ENCODE results near the gene KIRREL1. TPM values are rescaled to one million over a fixed set of nuclear protein-coding genes. Genes with fewer than 3 reads are reported as not detected.
A peak's percentile ranks its signal among the peaks of the same experiment; 100 is the strongest.

The KIRREL1 gene
- total and polyA plus RNA-seq, 2 experiments from 2014 or later = 5.1 to 35.2 TPM

DNA sequence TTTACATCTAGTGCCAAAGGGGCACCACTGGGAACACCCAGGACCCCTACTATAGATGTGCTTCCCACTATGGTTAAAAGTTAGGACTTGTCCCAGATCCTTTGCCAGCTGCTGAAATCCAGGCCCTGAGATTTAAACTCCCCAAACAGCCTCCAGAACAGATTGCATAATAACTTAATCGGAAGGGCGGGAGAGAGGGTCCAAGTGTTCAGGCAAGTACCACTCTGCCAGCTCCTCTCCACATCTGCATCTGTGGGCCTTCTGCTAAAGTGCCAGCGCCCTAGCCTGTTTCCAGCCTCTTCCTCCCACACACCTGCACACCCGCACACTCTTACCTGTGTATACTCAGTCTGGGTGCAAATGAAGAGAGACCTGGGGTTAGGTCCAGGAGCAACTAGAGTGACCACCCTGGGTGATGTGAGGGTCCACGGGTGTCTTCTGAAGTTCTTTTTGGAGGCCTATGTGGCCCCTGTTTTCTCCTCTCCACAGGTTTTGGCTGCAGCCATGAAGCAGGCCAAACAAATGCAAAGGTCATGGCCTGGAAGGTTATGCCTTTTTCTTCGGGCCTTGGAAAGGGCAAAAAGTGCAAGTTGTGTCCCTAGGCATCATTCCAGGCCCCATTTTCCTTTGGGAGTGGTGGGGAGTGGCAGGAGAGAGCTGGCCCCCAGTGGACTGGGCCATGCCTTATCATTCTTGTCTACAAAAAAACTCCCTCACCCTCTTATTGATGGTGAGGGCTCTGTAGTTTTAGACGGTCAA is 29.3 kb downstream of the KIRREL1 start:
- peak overlapping the region; percentile 65; the same call in 1 of the 2 replicates for H3K27ac ChIP-seq (ENCODE audit: low read depth)
- H3K4me1 Mint-ChIP-seq = peaks cover 89% of the 10 kb centered on the region
- peaks cover 15% of the 10 kb centered on the region for H3K27me3 Mint-ChIP-seq (ENCODE audit: insufficient read depth, low read depth, poor library complexity)
- H3K4me3 Mint-ChIP-seq = no peak overlapping the region
- no peak overlapping the region for H3K4me3 ChIP-seq
- DNase-seq (ENCODE audit: low spot score) = no peak
- H4K20me1 ChIP-seq (replicated peaks; ENCODE audit: insufficient read depth) = no peaks in the 10 kb centered on the region
- H3F3A ChIP-seq (replicated peaks; ENCODE audit: low read depth) = no peaks in the 10 kb centered on the region
- no peak overlapping the region for H2AFZ ChIP-seq
- H3K4me1 ChIP-seq (ENCODE audit: insufficient read depth) = peaks cover 64% of the 10 kb centered on the region
- no peak for ATAC-seq
- no peak for TF ChIP-seq NANOG (IDR thresholded peaks at IDR 0.05; ENCODE audit: borderline replicate concordance)
- no peak for TF ChIP-seq JUNB (IDR thresholded peaks at IDR 0.05; ENCODE audit: unreplicated experiment)
- TF ChIP-seq, protein P1, sequence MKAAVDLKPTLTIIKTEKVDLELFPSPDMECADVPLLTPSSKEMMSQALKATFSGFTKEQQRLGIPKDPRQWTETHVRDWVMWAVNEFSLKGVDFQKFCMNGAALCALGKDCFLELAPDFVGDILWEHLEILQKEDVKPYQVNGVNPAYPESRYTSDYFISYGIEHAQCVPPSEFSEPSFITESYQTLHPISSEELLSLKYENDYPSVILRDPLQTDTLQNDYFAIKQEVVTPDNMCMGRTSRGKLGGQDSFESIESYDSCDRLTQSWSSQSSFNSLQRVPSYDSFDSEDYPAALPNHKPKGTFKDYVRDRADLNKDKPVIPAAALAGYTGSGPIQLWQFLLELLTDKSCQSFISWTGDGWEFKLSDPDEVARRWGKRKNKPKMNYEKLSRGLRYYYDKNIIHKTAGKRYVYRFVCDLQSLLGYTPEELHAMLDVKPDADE (IDR thresholded peaks at IDR 0.05) = no peak
- no peak for TF ChIP-seq STAT1 (IDR thresholded peaks at IDR 0.05; ENCODE audit: unreplicated experiment)
- TF ChIP-seq POLR2AphosphoS5 (IDR thresholded peaks at IDR 0.05; ENCODE audit: low read depth) = no peak
- TF ChIP-seq, protein P2, sequence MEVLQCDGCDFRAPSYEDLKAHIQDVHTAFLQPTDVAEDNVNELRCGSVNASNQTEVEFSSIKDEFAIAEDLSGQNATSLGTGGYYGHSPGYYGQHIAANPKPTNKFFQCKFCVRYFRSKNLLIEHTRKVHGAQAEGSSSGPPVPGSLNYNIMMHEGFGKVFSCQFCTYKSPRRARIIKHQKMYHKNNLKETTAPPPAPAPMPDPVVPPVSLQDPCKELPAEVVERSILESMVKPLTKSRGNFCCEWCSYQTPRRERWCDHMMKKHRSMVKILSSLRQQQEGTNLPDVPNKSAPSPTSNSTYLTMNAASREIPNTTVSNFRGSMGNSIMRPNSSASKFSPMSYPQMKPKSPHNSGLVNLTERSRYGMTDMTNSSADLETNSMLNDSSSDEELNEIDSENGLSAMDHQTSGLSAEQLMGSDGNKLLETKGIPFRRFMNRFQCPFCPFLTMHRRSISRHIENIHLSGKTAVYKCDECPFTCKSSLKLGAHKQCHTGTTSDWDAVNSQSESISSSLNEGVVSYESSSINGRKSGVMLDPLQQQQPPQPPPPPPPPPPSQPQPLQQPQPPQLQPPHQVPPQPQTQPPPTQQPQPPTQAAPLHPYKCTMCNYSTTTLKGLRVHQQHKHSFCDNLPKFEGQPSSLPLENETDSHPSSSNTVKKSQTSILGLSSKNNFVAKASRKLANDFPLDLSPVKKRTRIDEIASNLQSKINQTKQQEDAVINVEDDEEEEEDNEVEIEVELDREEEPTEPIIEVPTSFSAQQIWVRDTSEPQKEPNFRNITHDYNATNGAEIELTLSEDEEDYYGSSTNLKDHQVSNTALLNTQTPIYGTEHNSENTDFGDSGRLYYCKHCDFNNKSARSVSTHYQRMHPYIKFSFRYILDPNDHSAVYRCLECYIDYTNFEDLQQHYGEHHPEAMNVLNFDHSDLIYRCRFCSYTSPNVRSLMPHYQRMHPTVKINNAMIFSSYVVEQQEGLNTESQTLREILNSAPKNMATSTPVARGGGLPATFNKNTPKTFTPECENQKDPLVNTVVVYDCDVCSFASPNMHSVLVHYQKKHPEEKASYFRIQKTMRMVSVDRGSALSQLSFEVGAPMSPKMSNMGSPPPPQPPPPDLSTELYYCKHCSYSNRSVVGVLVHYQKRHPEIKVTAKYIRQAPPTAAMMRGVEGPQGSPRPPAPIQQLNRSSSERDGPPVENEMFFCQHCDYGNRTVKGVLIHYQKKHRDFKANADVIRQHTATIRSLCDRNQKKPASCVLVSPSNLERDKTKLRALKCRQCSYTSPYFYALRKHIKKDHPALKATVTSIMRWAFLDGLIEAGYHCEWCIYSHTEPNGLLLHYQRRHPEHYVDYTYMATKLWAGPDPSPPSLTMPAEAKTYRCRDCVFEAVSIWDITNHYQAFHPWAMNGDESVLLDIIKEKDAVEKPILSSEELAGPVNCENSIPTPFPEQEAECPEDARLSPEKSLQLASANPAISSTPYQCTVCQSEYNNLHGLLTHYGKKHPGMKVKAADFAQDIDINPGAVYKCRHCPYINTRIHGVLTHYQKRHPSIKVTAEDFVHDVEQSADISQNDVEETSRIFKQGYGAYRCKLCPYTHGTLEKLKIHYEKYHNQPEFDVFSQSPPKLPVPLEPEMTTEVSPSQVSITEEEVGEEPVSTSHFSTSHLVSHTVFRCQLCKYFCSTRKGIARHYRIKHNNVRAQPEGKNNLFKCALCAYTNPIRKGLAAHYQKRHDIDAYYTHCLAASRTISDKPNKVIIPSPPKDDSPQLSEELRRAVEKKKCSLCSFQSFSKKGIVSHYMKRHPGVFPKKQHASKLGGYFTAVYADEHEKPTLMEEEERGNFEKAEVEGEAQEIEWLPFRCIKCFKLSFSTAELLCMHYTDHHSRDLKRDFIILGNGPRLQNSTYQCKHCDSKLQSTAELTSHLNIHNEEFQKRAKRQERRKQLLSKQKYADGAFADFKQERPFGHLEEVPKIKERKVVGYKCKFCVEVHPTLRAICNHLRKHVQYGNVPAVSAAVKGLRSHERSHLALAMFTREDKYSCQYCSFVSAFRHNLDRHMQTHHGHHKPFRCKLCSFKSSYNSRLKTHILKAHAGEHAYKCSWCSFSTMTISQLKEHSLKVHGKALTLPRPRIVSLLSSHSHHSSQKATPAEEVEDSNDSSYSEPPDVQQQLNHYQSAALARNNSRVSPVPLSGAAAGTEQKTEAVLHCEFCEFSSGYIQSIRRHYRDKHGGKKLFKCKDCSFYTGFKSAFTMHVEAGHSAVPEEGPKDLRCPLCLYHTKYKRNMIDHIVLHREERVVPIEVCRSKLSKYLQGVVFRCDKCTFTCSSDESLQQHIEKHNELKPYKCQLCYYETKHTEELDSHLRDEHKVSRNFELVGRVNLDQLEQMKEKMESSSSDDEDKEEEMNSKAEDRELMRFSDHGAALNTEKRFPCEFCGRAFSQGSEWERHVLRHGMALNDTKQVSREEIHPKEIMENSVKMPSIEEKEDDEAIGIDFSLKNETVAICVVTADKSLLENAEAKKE (CRISPR knock-in tag; IDR thresholded peaks at IDR 0.05) = no peak
- TF ChIP-seq, protein P3, sequence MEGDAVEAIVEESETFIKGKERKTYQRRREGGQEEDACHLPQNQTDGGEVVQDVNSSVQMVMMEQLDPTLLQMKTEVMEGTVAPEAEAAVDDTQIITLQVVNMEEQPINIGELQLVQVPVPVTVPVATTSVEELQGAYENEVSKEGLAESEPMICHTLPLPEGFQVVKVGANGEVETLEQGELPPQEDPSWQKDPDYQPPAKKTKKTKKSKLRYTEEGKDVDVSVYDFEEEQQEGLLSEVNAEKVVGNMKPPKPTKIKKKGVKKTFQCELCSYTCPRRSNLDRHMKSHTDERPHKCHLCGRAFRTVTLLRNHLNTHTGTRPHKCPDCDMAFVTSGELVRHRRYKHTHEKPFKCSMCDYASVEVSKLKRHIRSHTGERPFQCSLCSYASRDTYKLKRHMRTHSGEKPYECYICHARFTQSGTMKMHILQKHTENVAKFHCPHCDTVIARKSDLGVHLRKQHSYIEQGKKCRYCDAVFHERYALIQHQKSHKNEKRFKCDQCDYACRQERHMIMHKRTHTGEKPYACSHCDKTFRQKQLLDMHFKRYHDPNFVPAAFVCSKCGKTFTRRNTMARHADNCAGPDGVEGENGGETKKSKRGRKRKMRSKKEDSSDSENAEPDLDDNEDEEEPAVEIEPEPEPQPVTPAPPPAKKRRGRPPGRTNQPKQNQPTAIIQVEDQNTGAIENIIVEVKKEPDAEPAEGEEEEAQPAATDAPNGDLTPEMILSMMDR (conservative IDR thresholded peaks at IDR 0.05; ENCODE audit: low read depth in 2 of 2) = no peak
- TF ChIP-seq ZNF331 (CRISPR knock-in tag; IDR thresholded peaks at IDR 0.05; ENCODE audit: low read depth) = no peak
- TF ChIP-seq EZH2 (IDR thresholded peaks at IDR 0.05; ENCODE audit: low read depth, unreplicated experiment) = no peak
- TF ChIP-seq CREB1 (CRISPR knock-in tag; IDR thresholded peaks at IDR 0.05; ENCODE audit: low read depth) = no peak
- no peak for TF ChIP-seq ZNF114 (CRISPR knock-in tag; IDR thresholded peaks at IDR 0.05)
- TF ChIP-seq EZH2phosphoT487 (IDR thresholded peaks at IDR 0.05; ENCODE audit: unreplicated experiment) = no peak
- H3K9me3 Mint-ChIP-seq = no peaks in the 10 kb centered on the region
- H3K36me3 ChIP-seq (ENCODE audit: insufficient read depth) = no peaks in the 10 kb centered on the region
- H3K9me2 ChIP-seq (ENCODE audit: insufficient read depth) = no peaks in the 10 kb centered on the region
- peaks cover 73% of the 10 kb centered on the region for H3K79me2 ChIP-seq (replicated peaks; ENCODE audit: insufficient read depth)
- H3K4me2 ChIP-seq = 0 out of 2 replicates have a peak overlapping the region, but pooled peaks have one; percentile 71
- peak overlapping the region; percentile 36; the same call in 1 of the 2 replicates for H3K27ac Mint-ChIP-seq
- H3K36me3 Mint-ChIP-seq (ENCODE audit: low read depth) = peaks cover 3% of the 10 kb centered on the region; the same call in 1 of the 3 replicates
- no peaks in the 10 kb centered on the region for H3K27me3 ChIP-seq (ENCODE audit: insufficient read depth)

Measured in GM23338 (cell line).